ENCODE data around the gene RGSL1. TPM values are rescaled to one million over a fixed set of nuclear protein-coding genes. Genes with fewer than 3 reads are reported as not detected.
A peak's percentile ranks its signal among the peaks of the same experiment; 100 is the strongest.
"Not testable (repeated sequence)": the region's sequence is repeated elsewhere in the genome, so short reads cannot be mapped to it uniquely, and the experiment has no call there.

RGSL1 gene
- total RNA-seq, 5 donors from 2014 or later (not counting 1 experiment from before 2014, with no cell fraction given) = not detected

DNA sequence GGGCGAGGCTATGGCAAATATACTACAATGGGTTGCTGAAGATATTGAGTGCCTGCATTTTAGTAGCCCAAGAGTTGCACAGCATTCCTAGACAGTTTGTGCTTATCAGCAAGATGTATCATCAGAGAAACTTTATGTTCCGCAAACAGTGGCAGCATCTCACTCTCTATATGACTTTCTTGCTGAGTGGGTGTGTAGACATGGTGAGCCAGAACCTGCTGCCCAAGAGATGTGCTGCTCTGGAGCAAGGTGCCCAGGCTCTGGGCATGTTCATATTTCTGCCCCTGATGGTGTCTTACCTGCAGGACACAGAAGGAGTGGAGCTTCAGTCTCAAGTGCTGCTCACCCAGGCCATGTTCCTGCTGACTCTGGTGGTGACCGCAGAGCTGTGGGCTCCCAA, 8.2 kb upstream of the RGSL1 start:
- ChIA-PET CTCF (no interaction called here), POLR2A (no interaction called here)
- peaks cover 0 to 8% of the 10 kb centered on the region in 2 experiments for H3K27me3 ChIP-seq (replicated peaks in 1 of 2; ENCODE audit: control insufficient read depth in 2 of 2, extremely low read depth in 1 of 2, insufficient read depth in 2 of 2, low read length in 1 of 2)
- DNase-seq = no peak
- 100% methylated on average over 2 of the region's 3 CpGs for WGBS (ENCODE audit: insufficient coverage)
- no peaks in the 10 kb centered on the region for H3K4me1 ChIP-seq (ENCODE audit: control insufficient read depth in 1 of 2, extremely low read depth in 1 of 2, insufficient read depth in 2 of 2, low read length in 2 of 2)
- ATAC-seq (replicated peaks in 1 of 4) = no peak
- H3K36me3 Mint-ChIP-seq = no peaks in the 10 kb centered on the region
- no peaks in the 10 kb centered on the region for H3K9me3 ChIP-seq
- no peak overlapping the region for H3K4me3 ChIP-seq (ENCODE audit: control insufficient read depth in 1 of 2, extremely low read depth in 1 of 2, low read length in 1 of 2)
- peaks cover 3 to 8% (median 5%) of the 10 kb centered on the region in 3 donors for H3K9me3 Mint-ChIP-seq
- H3K4me1 Mint-ChIP-seq = peaks cover 0 to 4% (median 0%) of the 10 kb centered on the region in 3 donors
- H3K27me3 Mint-ChIP-seq = peaks cover 7 to 17% of the 10 kb centered on the region in 2 donors
- H3K27ac ChIP-seq (ENCODE audit: low read length) = no peak overlapping the region
- H3K36me3 ChIP-seq (ENCODE audit: control insufficient read depth in 2 of 2, extremely low read depth in 1 of 2, insufficient read depth in 1 of 2, low read length in 1 of 2) = no peaks in the 10 kb centered on the region
- H3K27ac Mint-ChIP-seq = no peak overlapping the region
- H3K4me3 Mint-ChIP-seq = no peak overlapping the region

DNA sequence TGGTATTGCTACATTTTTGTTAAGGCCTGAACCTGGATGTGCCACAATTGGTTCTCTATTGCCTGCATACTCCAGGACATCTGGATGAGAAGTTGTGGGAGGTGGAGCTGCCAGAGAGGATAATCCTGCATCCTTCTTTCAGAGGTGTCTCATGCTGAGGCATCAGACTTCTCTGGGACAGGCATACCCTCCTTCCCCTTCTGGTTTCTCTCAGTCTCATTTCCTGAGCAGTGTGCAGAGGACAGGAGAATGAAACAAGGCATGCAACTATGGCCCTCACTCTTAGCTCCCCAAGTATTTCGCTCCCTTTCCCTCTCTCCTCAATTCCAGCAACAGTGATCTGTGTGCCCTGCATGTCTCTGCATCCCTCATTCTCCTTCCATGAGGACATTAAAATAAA, 7.6 kb upstream of the RGSL1 start:
- Histone ChIP-seq H3K27me3 (replicated peaks in 1 of 2; ENCODE audit: control insufficient read depth in 2 of 2, extremely low read depth in 1 of 2, insufficient read depth in 2 of 2, low read length in 1 of 2) (peaks cover 0 to 8% of the 10 kb centered on the region in 2 experiments), H3K9me3 (no peaks in the 10 kb centered on the region), H3K4me3 (ENCODE audit: control insufficient read depth in 1 of 2, extremely low read depth in 1 of 2, low read length in 1 of 2) (no peak overlapping the region), H3K36me3 (ENCODE audit: control insufficient read depth in 2 of 2, extremely low read depth in 1 of 2, insufficient read depth in 1 of 2, low read length in 1 of 2) (no peaks in the 10 kb centered on the region), H3K4me1 (ENCODE audit: control insufficient read depth in 1 of 2, extremely low read depth in 1 of 2, insufficient read depth in 2 of 2, low read length in 2 of 2) (no peaks in the 10 kb centered on the region), H3K27ac (ENCODE audit: low read length) (no peak overlapping the region)
- Mint-ChIP-seq H3K27ac (no peak overlapping the region), H3K9me3 (peaks cover 3 to 8% (median 5%) of the 10 kb centered on the region in 3 donors), H3K27me3 (peaks cover 7 to 14% of the 10 kb centered on the region in 2 donors), H3K4me3 (no peak overlapping the region), H3K36me3 (no peaks in the 10 kb centered on the region), H3K4me1 (peaks cover 0 to 4% (median 0%) of the 10 kb centered on the region in 3 donors)
- ChIA-PET CTCF (no interaction called here), POLR2A (no interaction called here)
- ATAC-seq (replicated peaks in 1 of 4) (no peak), DNase-seq (no peak)
- WGBS (ENCODE audit: insufficient coverage) = 90% methylated on average over 1 of the region's 1 CpG

DNA sequence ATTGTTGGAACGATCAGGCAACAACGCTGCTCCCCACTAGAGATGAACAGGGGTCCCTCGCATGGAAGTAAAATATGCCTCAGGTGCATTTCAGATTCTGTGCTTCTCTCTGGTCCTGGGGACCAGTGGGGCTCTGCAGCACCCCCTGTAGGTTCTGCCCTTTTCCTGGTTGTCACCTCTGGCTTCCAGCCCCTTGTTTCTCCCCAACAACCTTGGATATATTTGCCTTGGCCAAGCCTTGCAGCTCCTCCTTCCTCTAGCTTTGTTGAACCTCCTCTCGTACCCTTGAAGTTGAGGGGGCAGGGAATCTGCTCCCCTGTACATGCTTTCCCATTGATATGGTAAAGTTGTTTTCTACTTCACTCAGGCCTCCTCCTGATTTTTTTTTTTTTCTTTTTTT, 5.4 kb upstream of the RGSL1 start:
- no peaks in the 10 kb centered on the region for H3K36me3 ChIP-seq (ENCODE audit: control insufficient read depth in 2 of 2, extremely low read depth in 1 of 2, insufficient read depth in 1 of 2, low read length in 1 of 2)
- no peak overlapping the region for H3K4me3 ChIP-seq (ENCODE audit: control insufficient read depth in 1 of 2, extremely low read depth in 1 of 2, low read length in 1 of 2)
- H3K4me1 ChIP-seq (ENCODE audit: control insufficient read depth in 1 of 2, extremely low read depth in 1 of 2, insufficient read depth in 2 of 2, low read length in 2 of 2) = no peaks in the 10 kb centered on the region
- ChIA-PET POLR2A (no interaction called here), CTCF (interaction anchor here in 1 of 2 donors (0.6 to 0.7 kb wide), 3 partner anchors 51 to 1811 kb away, joined by 3 to 5 read pairs (median 4); no protein-coding TSS in a partner anchor)
- peaks cover 2 to 4% of the 10 kb centered on the region in 2 donors for H3K27me3 Mint-ChIP-seq
- H3K27ac Mint-ChIP-seq = no peak overlapping the region
- WGBS (ENCODE audit: insufficient coverage) = 75% methylated on average over 3 of the region's 4 CpGs
- no peak for DNase-seq
- ATAC-seq (replicated peaks in 1 of 4) = no peak
- H3K9me3 Mint-ChIP-seq = no peaks in the 10 kb centered on the region
- peaks cover 0 to 8% of the 10 kb centered on the region in 2 experiments for H3K27me3 ChIP-seq (replicated peaks in 1 of 2; ENCODE audit: control insufficient read depth in 2 of 2, extremely low read depth in 1 of 2, insufficient read depth in 2 of 2, low read length in 1 of 2)
- H3K4me1 Mint-ChIP-seq = peaks cover 0 to 4% (median 0%) of the 10 kb centered on the region in 3 donors
- no peaks in the 10 kb centered on the region for H3K9me3 ChIP-seq
- no peaks in the 10 kb centered on the region for H3K36me3 Mint-ChIP-seq
- no peak overlapping the region for H3K4me3 Mint-ChIP-seq
- no peak overlapping the region for H3K27ac ChIP-seq (ENCODE audit: low read length)

DNA sequence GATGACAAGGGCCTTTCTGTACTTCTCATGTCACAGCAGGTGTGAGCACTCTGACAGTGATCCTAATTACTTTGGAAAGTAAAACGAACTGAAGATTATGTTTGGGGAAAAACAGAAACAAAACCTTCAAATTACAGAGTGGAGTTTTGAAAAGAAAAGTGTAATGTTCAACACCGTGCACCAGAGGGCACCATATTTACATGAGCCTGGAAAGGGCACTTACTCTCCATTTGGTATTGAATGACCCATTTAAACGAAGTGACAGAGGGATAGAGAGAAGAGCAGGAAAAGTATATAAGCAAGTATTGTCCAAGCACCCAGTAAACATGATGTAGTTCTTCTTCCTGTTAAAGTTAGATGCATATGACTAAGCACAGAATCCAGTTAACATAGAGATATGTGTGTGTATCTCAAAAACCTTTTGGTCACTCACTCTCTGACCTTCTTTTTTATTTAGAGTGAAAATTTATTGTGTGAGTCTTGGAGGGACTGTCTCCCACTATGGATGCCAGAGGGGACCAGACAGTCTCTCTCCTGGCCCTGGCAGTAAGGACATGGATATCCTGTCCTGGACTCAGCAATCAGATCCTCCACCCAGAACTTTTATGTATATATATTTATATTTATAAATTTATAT, 3.8 kb upstream of the RGSL1 start:
- CTCF ChIA-PET = no interaction called here
- 0% methylated on average over 1 of the region's 3 CpGs for WGBS (ENCODE audit: insufficient coverage)
- Mint-ChIP-seq H3K4me3 (no peak overlapping the region), H3K27ac (no peak overlapping the region), H3K36me3 (no peaks in the 10 kb centered on the region), H3K9me3 (no peaks in the 10 kb centered on the region), H3K27me3 (peaks cover 2 to 4% of the 10 kb centered on the region in 2 donors), H3K4me1 (peaks cover 0 to 4% (median under 1%) of the 10 kb centered on the region in 3 donors)
- H3K27me3 ChIP-seq (replicated peaks in 1 of 2; ENCODE audit: control insufficient read depth in 2 of 2, extremely low read depth in 1 of 2, insufficient read depth in 2 of 2, low read length in 1 of 2) = peaks cover 0 to 8% of the 10 kb centered on the region in 2 experiments
- DNase-seq (peak in 5 of 35 experiments; percentile 7 to 55 (median 10)), ATAC-seq (replicated peaks in 1 of 4) (no peak)
- POLR2A ChIA-PET = no interaction called here
- H3K27ac ChIP-seq (ENCODE audit: low read length) = no peak overlapping the region
- no peaks in the 10 kb centered on the region for H3K9me3 ChIP-seq
- H3K36me3 ChIP-seq (ENCODE audit: control insufficient read depth in 2 of 2, extremely low read depth in 1 of 2, insufficient read depth in 1 of 2, low read length in 1 of 2) = no peaks in the 10 kb centered on the region
- H3K4me3 ChIP-seq (ENCODE audit: control insufficient read depth in 1 of 2, extremely low read depth in 1 of 2, low read length in 1 of 2) = no peak overlapping the region
- no peaks in the 10 kb centered on the region for H3K4me1 ChIP-seq (ENCODE audit: control insufficient read depth in 1 of 2, extremely low read depth in 1 of 2, insufficient read depth in 2 of 2, low read length in 2 of 2)

DNA sequence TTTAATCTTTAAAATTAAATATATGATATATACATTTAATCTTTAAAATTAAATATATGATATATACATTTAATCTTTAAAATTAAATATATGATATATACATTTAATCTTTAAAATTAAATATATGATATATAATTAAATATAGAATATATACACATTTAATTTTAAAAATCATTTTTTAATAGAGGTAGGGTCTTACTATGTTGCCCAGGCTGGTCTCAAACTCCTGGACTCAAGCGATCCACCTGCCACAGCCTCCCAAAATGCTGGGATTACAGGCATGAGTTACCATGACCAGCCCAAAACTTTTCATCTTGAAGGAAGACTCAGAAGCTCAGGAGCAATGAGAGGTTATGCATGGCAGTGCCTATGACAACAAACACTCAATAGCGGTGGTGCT, 2.8 kb upstream of the RGSL1 start:
- CTCF ChIA-PET = interaction anchor here in 1 of 2 donors (1.2 kb wide), 1 partner anchor 24 kb away, joined by 4 read pairs; no protein-coding TSS in a partner anchor
- 86% methylated on average over 1 of the region's 2 CpGs for WGBS (ENCODE audit: insufficient coverage)

DNA sequence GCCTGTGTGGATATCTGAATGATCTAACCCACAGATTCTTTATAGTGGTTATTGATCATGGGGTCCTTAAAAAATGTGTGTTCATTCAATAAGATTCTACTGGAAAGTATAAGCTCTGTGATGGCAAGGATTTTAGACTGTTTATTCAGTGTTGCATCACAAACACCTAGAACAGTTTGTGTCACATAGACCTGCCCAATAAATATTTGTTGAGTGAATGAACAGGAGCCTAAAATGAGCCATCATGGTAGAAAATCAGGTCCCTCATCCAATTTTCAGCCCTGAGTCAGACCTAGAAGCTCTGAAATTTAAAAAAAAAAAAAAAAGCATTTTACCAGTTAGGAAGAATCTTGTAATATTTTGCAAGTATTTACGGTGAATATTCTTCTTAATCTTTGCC, 2.3 kb upstream of the RGSL1 start:
- 86% methylated on average over 1 of the region's 1 CpG for WGBS (ENCODE audit: insufficient coverage)
- ChIA-PET POLR2A (interaction anchor here in 1 of 2 donors (0.7 kb wide), 1 partner anchor 1749 kb away, joined by 3 read pairs; no protein-coding TSS in a partner anchor), CTCF (interaction anchor here (0.6 to 1.2 kb wide), 2 partner anchors 25 to 29 kb away, joined by 3 to 4 read pairs; no protein-coding TSS in a partner anchor)
- Mint-ChIP-seq H3K27ac (no peak overlapping the region), H3K9me3 (no peaks in the 10 kb centered on the region), H3K36me3 (no peaks in the 10 kb centered on the region), H3K4me1 (peaks cover 0 to 10% (median 6%) of the 10 kb centered on the region in 3 donors), H3K27me3 (peaks cover 2 to 4% of the 10 kb centered on the region in 2 donors), H3K4me3 (no peak overlapping the region)
- Histone ChIP-seq H3K9me3 (no peaks in the 10 kb centered on the region), H3K36me3 (ENCODE audit: control insufficient read depth in 2 of 2, extremely low read depth in 1 of 2, insufficient read depth in 1 of 2, low read length in 1 of 2) (no peaks in the 10 kb centered on the region), H3K4me3 (ENCODE audit: control insufficient read depth in 1 of 2, extremely low read depth in 1 of 2, low read length in 1 of 2) (no peak overlapping the region), H3K4me1 (ENCODE audit: control insufficient read depth in 1 of 2, extremely low read depth in 1 of 2, insufficient read depth in 2 of 2, low read length in 2 of 2) (no peaks in the 10 kb centered on the region), H3K27ac (ENCODE audit: low read length) (no peak overlapping the region), H3K27me3 (replicated peaks in 1 of 2; ENCODE audit: control insufficient read depth in 2 of 2, extremely low read depth in 1 of 2, insufficient read depth in 2 of 2, low read length in 1 of 2) (peaks cover 0 to 8% of the 10 kb centered on the region in 2 experiments)
- no peak for ATAC-seq (replicated peaks in 1 of 4)
- DNase-seq = no peak

More for the DNA sequence above, 2.8 kb upstream of the RGSL1 start:
- H3K9me3 ChIP-seq; H3K27ac ChIP-seq (ENCODE audit: low read length); H3K27ac Mint-ChIP-seq; H3K9me3 Mint-ChIP-seq; H3K4me3 ChIP-seq (ENCODE audit: control insufficient read depth in 1 of 2, extremely low read depth in 1 of 2, low read length in 1 of 2); H3K4me3 Mint-ChIP-seq; H3K36me3 Mint-ChIP-seq; H3K27me3 Mint-ChIP-seq; H3K27me3 ChIP-seq (replicated peaks in 1 of 2; ENCODE audit: control insufficient read depth in 2 of 2, extremely low read depth in 1 of 2, insufficient read depth in 2 of 2, low read length in 1 of 2); DNase-seq; H3K4me1 ChIP-seq (ENCODE audit: control insufficient read depth in 1 of 2, extremely low read depth in 1 of 2, insufficient read depth in 2 of 2, low read length in 2 of 2); POLR2A ChIA-PET; ATAC-seq (replicated peaks in 1 of 4); H3K36me3 ChIP-seq (ENCODE audit: control insufficient read depth in 2 of 2, extremely low read depth in 1 of 2, insufficient read depth in 1 of 2, low read length in 1 of 2): not testable (repeated sequence)
- peaks cover 0 to 10% (median 6%) of the 10 kb centered on the region in 3 donors for H3K4me1 Mint-ChIP-seq
